Ectodermal cell (in vitro differentiated cells): ENCODE results near the gene GALR2.
"Not testable (repeated sequence)": the region's sequence is repeated elsewhere in the genome, so short reads cannot be mapped to it uniquely, and the experiment has no call there.

Source experiments
- H3K27ac ChIP-seq: 2 replicates; pipeline ENCODE4 v1.7.0; 2013; ENCODE audit warnings: mild to moderate bottlenecking, low read depth, low read length; ENCODE audit not compliant: insufficient read depth, poor library complexity, severe bottlenecking
- H3K27me3 ChIP-seq: 2 replicates; pipeline ENCODE4 v1.7.0; 2013; ENCODE audit warnings: mild to moderate bottlenecking, low read length; ENCODE audit not compliant: insufficient read depth, control insufficient read depth, poor library complexity, severe bottlenecking
- H3K36me3 ChIP-seq: one replicate; pipeline ENCODE4 v1.7.0; 2013; ENCODE audit warnings: low read length; ENCODE audit not compliant: control insufficient read depth, insufficient read depth
- H3K4me1 ChIP-seq: one replicate; pipeline ENCODE4 v1.7.0; 2013; ENCODE audit warnings: low read length; ENCODE audit not compliant: control insufficient read depth, insufficient read depth
- H3K4me3 ChIP-seq: 2 replicates; pipeline ENCODE4 v1.7.0; 2013; ENCODE audit warnings: low read depth, low read length, control low read depth; ENCODE audit not compliant: insufficient read depth
- H3K9me3 ChIP-seq: 2 replicates; pipeline ENCODE4 v1.7.0; 2013; ENCODE audit warnings: mild to moderate bottlenecking, low read length, moderate library complexity; ENCODE audit not compliant: control insufficient read depth
- WGBS, 2 experiments: methylation state at CpG; one replicate each; pipeline ENCODE4 v1.1.7; 2013; ENCODE audit warnings: missing lambda C conversion rate in 2 of 2; 5-methylcytosine and 5-hydroxymethylcytosine counted together

Gene GALR2

DNA sequence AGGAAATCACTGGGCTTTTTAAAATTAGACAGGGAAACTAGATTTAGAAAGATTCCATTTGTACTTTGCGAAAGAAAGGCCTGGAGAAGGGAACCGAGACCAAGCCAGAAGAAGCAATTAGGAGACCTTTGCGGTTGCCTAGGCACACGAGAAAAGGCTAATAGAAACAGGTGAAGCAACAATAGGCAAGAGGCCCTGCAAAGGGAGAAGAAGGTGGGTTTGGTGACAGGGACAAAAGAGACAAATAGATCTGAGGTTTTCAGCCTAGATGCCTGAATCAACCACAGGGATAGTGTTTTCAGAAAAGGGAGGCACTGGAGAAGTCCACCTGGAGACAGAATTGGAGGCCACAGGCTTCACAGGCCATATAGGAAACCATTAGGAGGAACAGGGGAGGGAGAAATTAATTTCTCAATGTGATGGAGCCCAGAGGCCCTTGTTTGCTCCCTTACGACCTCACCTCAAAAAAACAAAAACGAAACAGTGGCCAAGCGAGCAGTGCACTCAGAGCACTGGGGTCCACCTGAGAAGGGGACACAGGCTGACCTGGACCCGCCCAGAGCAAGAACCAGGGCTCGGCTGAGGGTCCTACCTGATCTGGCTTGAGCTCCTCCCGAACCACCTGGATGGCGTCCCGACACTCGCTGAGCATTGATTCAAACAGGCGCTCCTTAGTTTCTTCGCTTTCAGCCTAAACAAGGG is 24.6 kb upstream of the GALR2 start:
- Histone ChIP-seq H3K4me3 (no peak overlapping the region), H3K4me1 (no peaks in the 10 kb centered on the region), H3K27me3 (no peaks in the 10 kb centered on the region), H3K36me3 (peaks cover 45% of the 10 kb centered on the region), H3K27ac (no peak overlapping the region), H3K9me3 (no peaks in the 10 kb centered on the region)
- 93 to 95% methylated on average over 15 of the region's 15 CpGs for WGBS, 2 experiments

DNA sequence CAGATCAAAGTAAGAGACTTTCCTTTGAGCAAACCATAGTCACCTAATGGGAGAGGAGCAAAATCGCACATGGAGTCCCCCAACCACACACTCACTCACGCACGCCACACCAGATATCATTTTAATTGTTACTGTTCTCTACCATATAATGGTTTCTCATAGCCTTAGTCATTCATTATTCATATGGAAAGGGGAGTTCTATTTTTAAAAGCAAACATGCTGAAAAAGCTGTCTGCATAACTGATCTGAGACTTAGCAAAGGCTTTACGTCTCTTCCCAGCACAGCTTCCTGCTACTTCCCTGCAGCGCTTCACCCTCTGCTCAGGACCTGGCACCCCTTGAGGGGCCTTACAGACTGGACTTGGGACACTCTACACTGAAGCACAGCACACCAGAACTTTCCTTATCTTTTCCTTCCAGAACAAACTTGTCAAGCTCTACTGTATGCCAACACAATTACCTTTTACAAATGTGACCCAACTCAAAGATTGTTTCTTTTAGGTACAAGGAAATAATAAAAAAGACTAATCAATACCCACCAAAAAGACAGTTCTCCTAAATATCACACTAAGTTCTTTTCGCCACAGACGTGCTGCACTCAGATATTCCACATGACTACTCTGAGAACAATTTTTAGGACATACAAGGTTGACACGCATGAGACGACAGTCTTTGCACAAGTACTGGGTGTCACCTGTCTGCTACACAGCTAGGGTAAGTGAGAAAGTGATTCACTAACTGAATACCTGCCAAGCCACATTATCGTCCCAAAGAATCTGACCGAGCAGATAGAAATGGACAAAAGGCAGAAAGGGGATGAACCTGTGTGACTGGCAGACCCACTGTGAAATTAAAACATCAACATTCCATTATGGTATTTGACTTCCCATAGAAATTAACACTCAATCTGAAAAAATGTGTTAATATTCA is 23.8 kb upstream of the GALR2 start:
- no peaks in the 10 kb centered on the region for H3K9me3 ChIP-seq
- 95 to 97% methylated on average over 11 of the region's 11 CpGs for WGBS, 2 experiments
- H3K27me3 ChIP-seq, result no peaks in the 10 kb centered on the region
- H3K27ac ChIP-seq, result no peak overlapping the region
- peaks cover 38% of the 10 kb centered on the region for H3K36me3 ChIP-seq
- H3K4me3 ChIP-seq, result no peak overlapping the region
- H3K4me1 ChIP-seq, result no peaks in the 10 kb centered on the region

DNA sequence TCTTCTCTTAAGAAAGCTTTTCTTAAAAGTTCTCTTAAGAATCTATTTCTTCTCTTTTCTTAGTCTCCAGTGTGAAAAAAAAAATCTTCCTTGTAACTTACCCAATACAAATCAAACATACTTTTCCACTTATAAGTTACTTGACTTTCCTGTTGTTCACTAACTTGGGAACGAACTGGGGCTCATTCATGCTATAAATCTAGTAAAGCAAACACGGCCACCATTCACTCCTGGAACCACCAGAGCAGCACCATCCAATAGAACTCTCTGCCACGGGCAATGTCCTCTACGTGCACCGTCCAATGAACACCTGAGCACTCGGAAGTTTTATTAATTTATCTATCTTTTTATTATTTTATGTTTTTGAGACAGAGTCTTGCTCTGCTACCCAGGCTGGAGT is 23.0 kb upstream of the GALR2 start:
- no peak overlapping the region for H3K27ac ChIP-seq
- peaks cover 41% of the 10 kb centered on the region for H3K36me3 ChIP-seq
- WGBS, 2 experiments, result 87 to 98% methylated on average over 6 of the region's 6 CpGs

DNA sequence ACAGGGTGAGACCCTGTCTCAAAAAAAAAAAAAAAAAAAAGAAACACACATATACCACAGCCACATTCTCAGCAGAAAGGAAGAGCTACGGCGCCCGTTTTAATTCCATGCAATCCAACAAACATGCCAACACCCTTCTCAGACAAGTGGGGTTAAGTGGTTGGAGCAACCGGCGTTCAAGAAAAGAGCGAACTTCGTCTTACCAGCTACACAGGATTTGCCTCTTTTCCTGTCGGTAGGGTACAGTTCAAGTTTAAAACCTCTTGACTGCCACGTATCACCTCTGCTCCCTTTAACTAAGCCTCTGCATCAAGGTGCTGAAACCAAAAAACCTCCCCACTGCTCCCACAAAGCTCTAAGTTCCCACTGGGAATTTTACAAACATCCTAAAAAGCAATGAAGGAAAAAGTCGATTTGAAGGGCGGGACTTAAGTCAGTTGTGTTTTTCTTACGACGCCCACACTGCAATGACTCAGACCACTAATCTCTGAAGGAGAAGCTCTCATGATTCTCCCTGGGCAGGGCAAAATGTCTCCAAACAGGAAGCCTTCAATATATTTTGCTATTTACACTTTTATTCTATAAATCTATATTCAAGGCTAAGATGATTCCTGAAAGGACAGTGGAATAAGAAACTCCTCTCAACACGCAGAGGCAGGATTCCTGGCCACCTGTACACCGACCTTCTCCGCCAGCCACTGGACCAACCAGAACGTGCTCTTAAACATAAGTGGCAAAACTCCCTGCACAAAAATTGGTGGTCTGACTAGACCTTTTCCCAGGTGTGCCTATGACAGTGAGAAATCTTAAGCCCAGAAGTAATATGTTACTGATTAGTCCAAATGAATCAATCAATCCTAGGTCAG is 21.1 kb upstream of the GALR2 start:
- no peaks in the 10 kb centered on the region for H3K27me3 ChIP-seq
- H3K36me3 ChIP-seq, result peaks cover 43% of the 10 kb centered on the region
- H3K9me3 ChIP-seq, result no peaks in the 10 kb centered on the region
- no peak overlapping the region for H3K27ac ChIP-seq
- H3K4me3 ChIP-seq, result no peak overlapping the region
- WGBS, 2 experiments, result 95 to 96% methylated on average over 17 of the region's 17 CpGs
- no peaks in the 10 kb centered on the region for H3K4me1 ChIP-seq

More for the DNA sequence above, 23.0 kb upstream of the GALR2 start:
- Histone ChIP-seq H3K4me3 (no peak overlapping the region), H3K4me1 (no peaks in the 10 kb centered on the region), H3K27me3 (no peaks in the 10 kb centered on the region), H3K9me3 (no peaks in the 10 kb centered on the region)

GRCh38 chr17:76054112-76054476 is 20.5 kb upstream of the GALR2 start:
- H3K36me3 ChIP-seq, result peaks cover 42% of the 10 kb centered on the region
- H3K4me1 ChIP-seq, result no peaks in the 10 kb centered on the region
- no peak overlapping the region for H3K4me3 ChIP-seq
- no peak overlapping the region for H3K27ac ChIP-seq
- H3K9me3 ChIP-seq, result no peaks in the 10 kb centered on the region
- no peaks in the 10 kb centered on the region for H3K27me3 ChIP-seq
- 96 to 99% methylated on average over 4 of the region's 4 CpGs for WGBS, 2 experiments

DNA sequence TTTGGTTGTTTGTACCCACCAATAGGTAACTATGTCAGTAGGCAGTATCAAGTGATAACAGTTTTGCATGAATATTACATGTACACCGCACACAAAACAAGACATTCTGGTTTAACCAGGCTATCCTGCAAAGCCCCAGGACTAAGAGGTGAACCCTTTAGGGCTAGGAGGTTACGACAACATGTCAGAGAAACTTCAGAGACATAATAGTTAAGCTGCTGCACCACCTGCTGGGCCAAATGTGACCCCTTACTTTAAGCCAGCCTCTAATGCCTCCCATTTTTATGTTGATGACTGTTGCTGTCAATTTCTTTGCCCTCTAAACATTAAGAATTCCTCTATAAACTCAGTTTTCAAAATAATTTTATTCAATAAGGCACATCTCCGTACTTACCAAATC is 17.7 kb upstream of the GALR2 start:
- no peak overlapping the region for H3K4me3 ChIP-seq
- H3K27ac ChIP-seq, result no peak overlapping the region
- no peaks in the 10 kb centered on the region for H3K9me3 ChIP-seq
- no peaks in the 10 kb centered on the region for H3K4me1 ChIP-seq
- WGBS, 2 experiments, result 92 to 96% methylated on average over 3 of the region's 3 CpGs
- peaks cover 44% of the 10 kb centered on the region for H3K36me3 ChIP-seq
- no peaks in the 10 kb centered on the region for H3K27me3 ChIP-seq

DNA sequence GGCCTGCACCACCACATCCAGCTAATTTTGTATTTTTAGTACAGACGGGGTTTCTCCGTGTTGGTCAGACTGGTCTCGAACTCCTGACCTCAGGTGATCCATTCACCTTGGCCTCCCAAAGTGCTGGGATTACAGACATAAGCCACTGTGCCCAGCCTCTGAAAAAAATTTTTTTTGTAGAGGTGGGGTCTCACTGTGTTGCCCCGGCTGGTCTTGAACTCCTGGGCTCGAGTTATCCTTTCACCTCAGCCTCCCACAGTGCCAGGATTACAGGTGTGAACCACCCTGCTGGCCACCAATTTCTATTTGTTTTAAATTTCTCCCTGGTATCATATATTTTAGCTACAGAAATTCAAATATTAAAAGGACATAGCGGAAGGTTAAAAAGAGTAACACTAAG is 16.3 kb upstream of the GALR2 start:
- not testable (repeated sequence) for H3K27me3 ChIP-seq, H3K4me1 ChIP-seq, H3K27ac ChIP-seq, H3K9me3 ChIP-seq, H3K4me3 ChIP-seq
- peaks cover 48% of the 10 kb centered on the region for H3K36me3 ChIP-seq
- 92% methylated on average over 6 of the region's 6 CpGs for WGBS, 2 experiments

- no peaks in the 10 kb centered on the region for H3K4me1 ChIP-seq
- 94 to 95% methylated on average over 15 of the region's 15 CpGs for WGBS, 2 experiments
- peaks cover 52% of the 10 kb centered on the region for H3K36me3 ChIP-seq
- no peaks in the 10 kb centered on the region for H3K9me3 ChIP-seq
- no peak overlapping the region for H3K4me3 ChIP-seq
- no peak overlapping the region for H3K27ac ChIP-seq
- H3K27me3 ChIP-seq, result no peaks in the 10 kb centered on the region
Measured at GRCh38 chr17:76063875-76064546, 10.6 kb upstream of the GALR2 start.

- Histone ChIP-seq H3K36me3 (peaks cover 44% of the 10 kb centered on the region), H3K4me3 (no peak overlapping the region), H3K27ac (no peak overlapping the region), H3K27me3 (no peaks in the 10 kb centered on the region), H3K9me3 (no peaks in the 10 kb centered on the region), H3K4me1 (peaks cover 2% of the 10 kb centered on the region)
- 94 to 96% methylated on average over 4 of the region's 4 CpGs for WGBS, 2 experiments
Measured at GRCh38 chr17:76065775-76066174, 8.8 kb upstream of the GALR2 start.
